ENCODE data around the gene COQ3.

COQ3 gene

GRCh38 chr6:99330159-99330558, 63.8 kb downstream of the COQ3 start:
- DNase-seq (ENCODE audit: low spot score), result peak; percentile 73

GRCh38 chr6:99324996-99325395, 69.0 kb downstream of the COQ3 start:
- DNase-seq (ENCODE audit: low spot score), result no peak
